Activated naive CD4-positive, alpha-beta T cell treated with anti-CD3 and anti-CD28 coated beads, Interleukin-2, amount 50 U/mL, for 24 hours (primary cell): ENCODE measurements around the gene ECI2.

Source experiments
- H3K27ac Mint-ChIP-seq: one replicate; pipeline ENCODE4 v1.8.0; 2021; ENCODE audit warnings: mild to moderate bottlenecking, mixed read lengths
- H3K27me3 Mint-ChIP-seq: one replicate; pipeline ENCODE4 v1.8.0; 2021; ENCODE audit warnings: mixed read lengths
- H3K36me3 Mint-ChIP-seq: one replicate; pipeline ENCODE4 v1.8.0; 2021; ENCODE audit warnings: mixed read lengths
- H3K4me1 Mint-ChIP-seq: one replicate; pipeline ENCODE4 v1.8.0; 2021; ENCODE audit warnings: mixed read lengths
- H3K4me3 Mint-ChIP-seq: one replicate; pipeline ENCODE4 v1.8.0; 2021; ENCODE audit warnings: mild to moderate bottlenecking, mixed read lengths
- H3K9me3 Mint-ChIP-seq: one replicate; pipeline ENCODE4 v1.8.0; 2021; ENCODE audit warnings: mixed read lengths

The ECI2 gene

GRCh38 chr6:4162370-4162769 is 27.0 kb upstream of the ECI2 start:
- Mint-ChIP-seq H3K27ac (no peak overlapping the region), H3K4me3 (no peak overlapping the region)

DNA sequence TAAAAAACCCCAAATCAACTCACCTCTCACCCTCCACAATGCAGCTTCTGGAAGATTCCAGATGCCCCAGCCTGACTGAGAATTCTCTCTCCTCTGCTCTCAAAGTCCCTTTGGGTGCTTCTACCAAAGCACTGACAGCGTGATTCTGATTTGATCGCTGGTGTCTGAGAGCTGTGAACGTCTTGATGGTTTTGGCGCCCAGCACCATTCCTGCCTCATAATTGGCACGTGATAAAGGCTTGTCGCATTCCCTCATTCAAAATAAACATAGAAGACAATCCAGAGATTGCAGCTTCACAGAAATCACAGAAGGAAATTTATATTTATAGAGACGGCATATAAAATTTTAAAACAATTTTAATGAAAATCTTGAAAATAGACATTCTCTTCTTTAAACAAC is 24.1 kb upstream of the ECI2 start:
- no peak overlapping the region for H3K4me3 Mint-ChIP-seq
- H3K27ac Mint-ChIP-seq = peak overlapping the region; percentile 6
- no peaks in the 10 kb centered on the region for H3K9me3 Mint-ChIP-seq
- H3K36me3 Mint-ChIP-seq = no peaks in the 10 kb centered on the region
- H3K27me3 Mint-ChIP-seq = peaks cover 1% of the 10 kb centered on the region
- H3K4me1 Mint-ChIP-seq = peaks cover 6% of the 10 kb centered on the region

More at GRCh38 chr6:4162370-4162769, 27.0 kb upstream of the ECI2 start:
- Mint-ChIP-seq H3K36me3 (no peaks in the 10 kb centered on the region), H3K4me1 (no peaks in the 10 kb centered on the region), H3K9me3 (no peaks in the 10 kb centered on the region), H3K27me3 (peaks cover 1% of the 10 kb centered on the region)

- Mint-ChIP-seq H3K27ac (no peak overlapping the region), H3K4me3 (no peak overlapping the region), H3K4me1 (peaks cover 6% of the 10 kb centered on the region), H3K27me3 (peaks cover 2% of the 10 kb centered on the region), H3K36me3 (no peaks in the 10 kb centered on the region), H3K9me3 (no peaks in the 10 kb centered on the region)
These were observed 22.1 kb upstream of the ECI2 start for GRCh38 chr6:4157506-4157905.

DNA sequence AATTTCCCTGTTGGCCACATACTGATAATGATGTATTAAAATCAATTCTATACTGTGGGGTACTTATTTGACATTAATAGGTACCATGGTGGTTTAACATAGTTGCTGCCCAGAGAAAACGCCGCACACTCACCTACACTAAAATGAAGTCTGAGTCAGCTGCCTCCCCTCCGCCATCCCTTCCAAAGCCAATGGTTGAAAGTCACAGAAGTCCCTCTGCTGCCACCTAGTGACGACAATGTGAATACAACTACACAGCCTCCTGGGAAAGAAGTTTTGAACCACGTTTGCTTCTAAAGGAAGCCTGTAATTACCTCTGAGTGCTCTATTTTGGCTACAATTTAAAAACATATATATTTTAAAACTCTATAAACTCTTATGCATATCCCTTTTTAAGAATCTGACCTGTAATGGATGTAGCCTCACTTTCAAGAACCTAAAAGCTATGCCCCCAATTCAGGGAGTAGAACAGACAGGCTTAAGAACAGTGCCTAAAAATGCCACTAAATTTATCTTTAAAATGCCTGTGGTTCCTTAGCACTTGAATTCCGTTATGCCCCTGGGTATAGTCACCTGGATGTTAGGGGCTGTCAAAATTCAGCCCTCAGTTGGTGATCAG is 20.6 kb upstream of the ECI2 start:
- Mint-ChIP-seq H3K27ac (no peak overlapping the region), H3K4me3 (no peak overlapping the region), H3K36me3 (peaks cover 1% of the 10 kb centered on the region), H3K4me1 (peaks cover 6% of the 10 kb centered on the region), H3K9me3 (no peaks in the 10 kb centered on the region), H3K27me3 (peaks cover 5% of the 10 kb centered on the region)

DNA sequence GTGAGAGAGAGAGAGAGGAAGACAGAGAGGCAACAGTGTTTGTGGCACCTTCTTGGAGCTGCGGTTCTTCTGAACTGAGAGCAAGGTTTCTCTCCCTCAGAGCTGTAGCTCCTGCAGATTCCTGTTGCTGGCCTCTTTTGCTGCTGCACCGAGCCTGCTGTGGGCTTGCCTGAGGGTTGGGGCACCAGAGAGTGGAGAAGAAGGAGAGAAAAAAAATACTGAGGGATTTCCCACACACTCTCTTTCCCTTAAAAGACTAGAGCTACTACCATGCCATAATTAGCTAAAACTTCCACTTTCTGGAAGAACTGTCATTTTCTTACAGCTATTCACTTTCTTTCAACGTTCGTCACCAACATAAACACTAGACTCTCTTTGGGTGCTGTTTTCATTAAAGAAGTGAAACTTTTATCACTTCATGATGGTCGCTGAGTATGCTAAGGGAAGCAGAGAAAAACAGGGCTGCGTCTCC is 18.2 kb upstream of the ECI2 start:
- Mint-ChIP-seq H3K9me3 (no peaks in the 10 kb centered on the region), H3K36me3 (peaks cover 1% of the 10 kb centered on the region), H3K27me3 (peaks cover 5% of the 10 kb centered on the region), H3K27ac (no peak overlapping the region), H3K4me1 (peaks cover 6% of the 10 kb centered on the region), H3K4me3 (no peak overlapping the region)

GRCh38 chr6:4145083-4145482 is 9.7 kb upstream of the ECI2 start:
- Mint-ChIP-seq H3K27me3 (no peaks in the 10 kb centered on the region), H3K36me3 (no peaks in the 10 kb centered on the region), H3K4me1 (no peaks in the 10 kb centered on the region), H3K4me3 (no peak overlapping the region), H3K27ac (no peak overlapping the region), H3K9me3 (no peaks in the 10 kb centered on the region)

DNA sequence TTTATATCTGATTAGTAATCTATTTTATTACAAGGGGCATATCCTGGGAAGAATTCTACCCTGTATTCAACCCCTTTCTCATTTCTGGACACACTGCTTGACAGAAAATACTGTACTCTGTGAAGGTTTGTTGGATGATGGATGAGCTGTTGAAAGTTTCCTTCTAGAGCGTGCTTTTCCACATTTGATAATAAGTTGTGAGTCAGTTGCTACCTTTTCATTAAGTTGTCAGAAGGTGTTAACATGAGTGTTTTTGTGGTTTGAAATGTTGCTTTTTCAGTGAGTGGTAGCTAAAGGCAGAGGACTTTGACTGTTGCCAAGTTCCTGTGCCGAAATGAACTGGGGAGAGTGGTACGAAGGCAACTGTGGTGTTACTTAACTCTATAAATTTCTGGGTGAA is 3.9 kb upstream of the ECI2 start:
- Mint-ChIP-seq H3K9me3 (no peaks in the 10 kb centered on the region), H3K27me3 (no peaks in the 10 kb centered on the region), H3K4me3 (no peak overlapping the region), H3K4me1 (peaks cover 34% of the 10 kb centered on the region), H3K36me3 (no peaks in the 10 kb centered on the region), H3K27ac (no peak overlapping the region)

DNA sequence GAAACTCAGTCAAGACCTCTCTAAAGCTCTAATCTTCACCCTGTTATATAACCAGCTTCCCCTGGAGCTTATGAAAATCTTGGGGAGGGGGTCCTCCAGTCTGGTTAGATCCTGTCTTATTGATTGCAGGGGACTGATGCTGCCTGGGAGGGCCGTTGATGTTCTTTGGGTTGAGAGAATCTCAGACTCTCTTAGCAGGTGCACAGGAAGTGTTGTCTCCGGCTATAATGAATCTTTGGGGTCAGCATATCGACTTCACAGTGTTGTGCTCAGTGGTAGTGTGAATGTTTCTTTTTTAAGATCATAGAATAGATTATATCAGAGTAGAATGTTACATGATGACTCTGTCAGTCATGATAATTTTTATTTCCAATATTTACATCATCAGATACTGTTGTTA is 2.8 kb upstream of the ECI2 start:
- Mint-ChIP-seq H3K4me1 (peaks cover 45% of the 10 kb centered on the region), H3K27ac (no peak overlapping the region), H3K27me3 (no peaks in the 10 kb centered on the region), H3K4me3 (no peak overlapping the region), H3K36me3 (peaks cover 5% of the 10 kb centered on the region), H3K9me3 (no peaks in the 10 kb centered on the region)

GRCh38 chr6:4136354-4136831 is 1.0 kb upstream of the ECI2 start:
- peak overlapping the region; percentile 90 for H3K27ac Mint-ChIP-seq
- peaks cover 18% of the 10 kb centered on the region for H3K36me3 Mint-ChIP-seq
- no peaks in the 10 kb centered on the region for H3K9me3 Mint-ChIP-seq
- H3K4me1 Mint-ChIP-seq = peaks cover 55% of the 10 kb centered on the region
- no peaks in the 10 kb centered on the region for H3K27me3 Mint-ChIP-seq
- peak overlapping the region; percentile 84 for H3K4me3 Mint-ChIP-seq

DNA sequence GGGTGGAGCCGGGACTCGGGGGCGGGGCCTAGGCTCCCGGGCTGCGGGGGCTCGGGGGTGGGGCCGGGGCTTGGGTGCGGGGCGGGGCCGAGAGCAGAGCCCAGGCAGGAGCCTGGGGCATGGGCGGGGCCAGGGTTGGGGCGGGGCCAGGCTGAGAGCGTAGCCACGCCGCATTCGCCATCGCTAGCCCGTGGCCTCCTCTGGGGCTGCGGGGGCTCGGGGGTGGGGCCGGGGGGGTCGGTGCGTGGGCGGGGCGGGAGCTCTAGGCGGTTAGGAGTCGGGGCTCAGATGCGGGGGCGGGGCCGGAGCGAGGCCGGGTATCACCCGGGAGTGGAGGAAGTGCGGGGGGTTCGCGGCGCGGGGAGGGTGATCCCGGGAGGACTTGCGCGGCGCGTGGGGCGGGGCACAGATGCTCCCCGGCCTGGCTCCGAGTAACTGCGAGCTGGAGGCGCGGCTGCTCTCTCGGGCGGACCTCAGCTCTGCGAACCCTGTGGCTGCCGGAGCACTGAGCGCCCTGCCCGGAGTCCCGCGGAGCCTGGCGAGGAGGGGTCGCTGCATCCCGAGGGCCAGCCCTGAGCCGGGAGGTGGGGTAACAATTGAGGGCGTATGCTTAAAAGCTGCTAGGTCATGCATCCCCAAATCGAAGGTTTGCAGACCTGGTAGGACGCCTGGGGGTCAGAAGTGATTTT is 434 bp upstream of the ECI2 start:
- Mint-ChIP-seq H3K4me3 (peak overlapping the region; percentile 84), H3K36me3 (peaks cover 18% of the 10 kb centered on the region), H3K27me3 (no peaks in the 10 kb centered on the region), H3K4me1 (peaks cover 55% of the 10 kb centered on the region), H3K27ac (no peak overlapping the region), H3K9me3 (no peaks in the 10 kb centered on the region)

DNA sequence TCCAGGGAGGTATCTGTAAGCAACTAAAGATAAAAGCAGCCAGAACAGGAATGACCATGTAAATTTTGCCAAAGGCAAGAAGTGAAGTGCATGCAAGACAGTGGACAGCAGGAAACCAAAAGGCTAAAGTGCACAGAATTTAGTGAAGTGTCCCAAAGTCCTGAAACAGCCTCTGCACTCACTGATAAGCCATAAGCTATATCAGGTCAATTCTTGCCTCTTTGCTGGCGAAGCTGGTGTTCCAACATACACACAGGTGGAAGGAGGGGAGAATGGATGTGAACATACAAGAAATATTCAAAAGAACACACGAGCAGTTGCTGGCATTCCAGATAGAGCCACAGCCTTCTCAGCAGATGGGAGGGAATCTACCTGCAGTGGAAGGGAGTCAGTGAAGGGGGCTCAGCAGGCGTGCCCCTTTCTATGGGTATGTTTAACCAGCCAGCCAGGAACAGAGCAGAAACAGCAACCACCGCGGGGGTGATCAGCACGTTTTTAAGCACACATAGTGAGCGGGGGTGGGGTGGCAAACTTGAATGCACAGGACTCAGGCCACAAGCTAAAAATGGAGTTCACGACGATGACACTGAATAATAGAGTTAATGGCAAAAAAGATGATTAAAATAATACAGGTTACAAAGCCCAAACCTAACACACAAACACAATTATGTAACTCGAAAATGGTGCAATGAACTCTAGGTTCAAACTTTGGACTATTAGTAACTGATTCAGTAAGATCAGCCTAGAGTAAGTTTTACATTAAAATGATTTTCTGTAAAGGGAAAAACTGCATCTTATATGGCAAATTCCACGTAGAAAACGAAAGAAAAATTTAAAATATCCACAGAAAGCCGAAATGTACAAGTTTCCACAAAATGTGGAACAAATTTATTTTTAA is 1.2 kb downstream of the ECI2 start:
- H3K27ac Mint-ChIP-seq = peak overlapping the region; percentile 59
- H3K36me3 Mint-ChIP-seq = peaks cover 30% of the 10 kb centered on the region
- H3K9me3 Mint-ChIP-seq = no peaks in the 10 kb centered on the region
- peak overlapping the region; percentile 85 for H3K4me3 Mint-ChIP-seq
- H3K27me3 Mint-ChIP-seq = no peaks in the 10 kb centered on the region
- peaks cover 52% of the 10 kb centered on the region for H3K4me1 Mint-ChIP-seq

GRCh38 chr6:4130357-4130987 is 4.9 kb downstream of the ECI2 start:
- peaks cover 23% of the 10 kb centered on the region for H3K4me1 Mint-ChIP-seq
- no peaks in the 10 kb centered on the region for H3K27me3 Mint-ChIP-seq
- H3K36me3 Mint-ChIP-seq = peaks cover 40% of the 10 kb centered on the region
- H3K4me3 Mint-ChIP-seq = no peak overlapping the region
- no peaks in the 10 kb centered on the region for H3K9me3 Mint-ChIP-seq
- H3K27ac Mint-ChIP-seq = no peak overlapping the region

DNA sequence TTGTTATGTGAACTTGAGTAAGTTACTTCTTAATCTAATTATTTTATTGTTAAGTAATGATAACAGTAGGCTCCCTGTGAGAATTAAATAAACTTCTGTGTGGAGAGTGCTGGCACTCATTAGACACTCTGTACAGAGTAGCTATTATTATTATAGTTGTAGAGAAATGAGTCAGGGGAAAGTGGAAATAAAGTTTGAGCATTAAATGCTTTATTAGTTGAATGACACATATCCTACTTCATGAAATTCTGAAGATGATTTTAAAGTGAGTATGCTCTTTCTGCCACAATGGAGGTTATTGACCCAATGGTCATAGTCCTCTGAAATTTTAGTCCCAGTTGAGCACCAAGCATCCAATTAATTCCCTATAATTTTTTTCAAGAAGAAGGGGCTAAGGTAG is 5.9 kb downstream of the ECI2 start:
- Mint-ChIP-seq H3K4me1 (peaks cover 22% of the 10 kb centered on the region), H3K4me3 (no peak overlapping the region), H3K36me3 (peaks cover 45% of the 10 kb centered on the region), H3K9me3 (no peaks in the 10 kb centered on the region), H3K27me3 (no peaks in the 10 kb centered on the region), H3K27ac (no peak overlapping the region)

- no peaks in the 10 kb centered on the region for H3K9me3 Mint-ChIP-seq
- H3K4me3 Mint-ChIP-seq = no peak overlapping the region
- H3K27me3 Mint-ChIP-seq = no peaks in the 10 kb centered on the region
- H3K36me3 Mint-ChIP-seq = peaks cover 48% of the 10 kb centered on the region
- H3K27ac Mint-ChIP-seq = peak overlapping the region; percentile 51
- H3K4me1 Mint-ChIP-seq = peaks cover 15% of the 10 kb centered on the region
These were observed 6.6 kb downstream of the ECI2 start for GRCh38 chr6:4128748-4129147.

DNA sequence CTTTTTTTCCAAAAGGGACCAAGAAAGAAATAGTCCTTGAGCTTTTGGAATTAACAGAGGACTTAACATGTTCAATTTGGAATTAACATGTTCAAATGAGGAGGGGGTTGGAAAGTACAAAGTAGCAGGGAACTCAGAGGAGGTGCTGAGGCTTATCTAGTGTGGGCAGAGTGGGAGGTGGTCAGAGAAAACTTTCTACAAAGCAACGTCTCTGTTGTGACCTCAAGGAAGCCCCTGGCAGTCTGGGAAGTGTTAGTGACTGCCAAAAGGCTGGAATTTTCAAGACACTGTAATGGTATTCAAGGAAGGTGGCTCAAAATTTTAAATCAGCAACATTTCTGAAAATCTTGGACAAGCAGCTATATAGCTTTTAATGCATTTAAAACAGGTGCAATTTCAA is 7.3 kb downstream of the ECI2 start:
- peaks cover 42% of the 10 kb centered on the region for H3K36me3 Mint-ChIP-seq
- no peak overlapping the region for H3K4me3 Mint-ChIP-seq
- peaks cover 9% of the 10 kb centered on the region for H3K4me1 Mint-ChIP-seq
- H3K27me3 Mint-ChIP-seq = no peaks in the 10 kb centered on the region
- no peaks in the 10 kb centered on the region for H3K9me3 Mint-ChIP-seq
- H3K27ac Mint-ChIP-seq = no peak overlapping the region
